KMS-11 (cell line): Measurements from ENCODE around the gene RPL23.

Source experiments
- H2AFZ ChIP-seq: fragments of 200-600 bp; sonication (generic); 2 replicates; pipeline ENCODE4 v1.6.1; 2016; ENCODE audit warnings: antibody characterized with exemption, mixed run types, low read depth
- H3K27ac ChIP-seq: fragments of 200-600 bp; sonication (generic); 2 replicates; pipeline ENCODE4 v1.6.1; 2016; ENCODE audit warnings: mild to moderate bottlenecking, mixed run types
- H3K27me3 ChIP-seq: fragments of 200-600 bp; sonication (generic); 2 replicates; pipeline ENCODE4 v1.6.1; 2017; ENCODE audit warnings: mild to moderate bottlenecking, low read depth, mixed run types, moderate library complexity; ENCODE audit not compliant: insufficient read depth
- H3K36me3 ChIP-seq: fragments of 200-600 bp; sonication (generic); 2 replicates; pipeline ENCODE4 v1.6.1; 2017; ENCODE audit warnings: mild to moderate bottlenecking, mixed run types; ENCODE audit not compliant: insufficient read depth
- H3K4me1 ChIP-seq: fragments of 200-600 bp; sonication (generic); 2 replicates; pipeline ENCODE4 v1.6.1; 2016; ENCODE audit warnings: mild to moderate bottlenecking, low read depth, mixed run types; ENCODE audit not compliant: poor library complexity, severe bottlenecking
- H3K4me2 ChIP-seq: fragments of 200-600 bp; sonication (generic); 2 replicates; pipeline ENCODE4 v1.7.0; 2016; ENCODE audit warnings: mild to moderate bottlenecking, mixed run types
- H3K4me3 ChIP-seq: fragments of 200-600 bp; sonication (generic); IDR thresholded peaks from 2 replicates; pipeline ENCODE4 v1.6.1; 2017; ENCODE audit warnings: low read depth, low read length, mixed read lengths; ENCODE audit not compliant: insufficient read depth
- H3K79me2 ChIP-seq: fragments of 200-600 bp; sonication (generic); 2 replicates; pipeline ENCODE4 v1.6.1; 2016; ENCODE audit warnings: low read depth, mixed run types; ENCODE audit not compliant: insufficient read depth
- H3K9ac ChIP-seq: fragments of 200-600 bp; sonication (generic); 2 replicates; pipeline ENCODE4 v1.6.1; 2016; ENCODE audit warnings: mild to moderate bottlenecking, mixed run types
- H4K20me1 ChIP-seq: fragments of 200-600 bp; sonication (generic); 2 replicates; pipeline ENCODE4 v1.6.1; 2016; ENCODE audit warnings: mild to moderate bottlenecking, mixed run types; ENCODE audit not compliant: insufficient read depth
- TF ChIP-seq, protein P1 (sequence below): fragments of 200-600 bp; sonication (generic); conservative IDR thresholded peaks from 2 replicates; pipeline ENCODE4 v1.6.1; 2017; ENCODE audit warnings: low read depth, mild to moderate bottlenecking, antibody characterized with exemption, low read length, moderate library complexity, mixed read lengths

The RPL23 gene

DNA sequence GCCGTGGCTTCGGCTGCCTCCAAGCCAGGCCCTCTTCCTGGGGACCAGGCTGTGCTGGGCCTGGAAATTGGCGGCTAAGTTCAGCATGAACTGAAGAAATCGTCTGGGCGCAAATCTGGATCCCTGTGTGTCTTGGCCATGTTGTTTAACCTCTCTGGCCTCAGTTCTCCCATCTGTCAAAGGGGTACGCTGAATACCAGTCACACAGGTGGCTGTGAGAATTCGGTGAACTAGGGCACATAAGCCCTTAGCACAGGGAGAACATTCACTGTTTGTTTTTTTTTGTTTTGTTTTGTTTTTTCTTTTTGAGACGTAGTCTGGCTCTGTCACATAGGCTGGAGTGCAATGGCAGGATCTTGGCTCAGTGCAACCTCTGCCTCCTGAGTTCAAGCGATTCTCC, 35.3 kb upstream of the RPL23 start:
- Histone ChIP-seq H4K20me1 (no peaks in the 10 kb centered on the region), H2AFZ (no peak overlapping the region), H3K4me3 (no peak overlapping the region), H3K4me2 (no peak overlapping the region), H3K79me2 (no peaks in the 10 kb centered on the region; the same call in 1 of the 2 replicates), H3K4me1 (no peaks in the 10 kb centered on the region), H3K27ac (no peak overlapping the region), H3K9ac (no peak overlapping the region), H3K36me3 (no peaks in the 10 kb centered on the region), H3K27me3 (no peaks in the 10 kb centered on the region)
- TF ChIP-seq, protein P1, sequence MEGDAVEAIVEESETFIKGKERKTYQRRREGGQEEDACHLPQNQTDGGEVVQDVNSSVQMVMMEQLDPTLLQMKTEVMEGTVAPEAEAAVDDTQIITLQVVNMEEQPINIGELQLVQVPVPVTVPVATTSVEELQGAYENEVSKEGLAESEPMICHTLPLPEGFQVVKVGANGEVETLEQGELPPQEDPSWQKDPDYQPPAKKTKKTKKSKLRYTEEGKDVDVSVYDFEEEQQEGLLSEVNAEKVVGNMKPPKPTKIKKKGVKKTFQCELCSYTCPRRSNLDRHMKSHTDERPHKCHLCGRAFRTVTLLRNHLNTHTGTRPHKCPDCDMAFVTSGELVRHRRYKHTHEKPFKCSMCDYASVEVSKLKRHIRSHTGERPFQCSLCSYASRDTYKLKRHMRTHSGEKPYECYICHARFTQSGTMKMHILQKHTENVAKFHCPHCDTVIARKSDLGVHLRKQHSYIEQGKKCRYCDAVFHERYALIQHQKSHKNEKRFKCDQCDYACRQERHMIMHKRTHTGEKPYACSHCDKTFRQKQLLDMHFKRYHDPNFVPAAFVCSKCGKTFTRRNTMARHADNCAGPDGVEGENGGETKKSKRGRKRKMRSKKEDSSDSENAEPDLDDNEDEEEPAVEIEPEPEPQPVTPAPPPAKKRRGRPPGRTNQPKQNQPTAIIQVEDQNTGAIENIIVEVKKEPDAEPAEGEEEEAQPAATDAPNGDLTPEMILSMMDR = no peak

DNA sequence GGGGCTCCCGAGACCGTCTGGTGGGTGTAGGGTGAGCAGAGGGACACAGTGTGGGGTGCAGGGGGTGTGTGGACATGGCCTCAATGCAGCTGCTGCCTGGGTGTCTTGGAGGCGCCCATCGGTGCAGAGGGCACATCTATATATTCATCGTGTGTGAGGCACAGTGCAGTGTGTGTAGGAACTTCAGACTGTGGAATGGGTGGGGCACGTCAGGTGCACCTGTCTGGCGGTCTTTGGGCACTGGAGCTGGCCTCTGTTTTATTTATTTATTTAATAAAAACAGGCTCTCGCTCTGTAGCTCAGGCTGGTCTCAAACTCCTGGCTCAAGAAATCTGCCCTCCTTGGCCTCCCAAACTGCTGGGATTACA, 33.1 kb upstream of the RPL23 start:
- H3K36me3 ChIP-seq = no peaks in the 10 kb centered on the region
- no peak overlapping the region for H3K27ac ChIP-seq
- H3K27me3 ChIP-seq = no peaks in the 10 kb centered on the region
- H3K4me2 ChIP-seq = no peak overlapping the region
- peaks cover 4% of the 10 kb centered on the region for H3K4me1 ChIP-seq
- H4K20me1 ChIP-seq = no peaks in the 10 kb centered on the region
- H3K9ac ChIP-seq = no peak overlapping the region
- H3K4me3 ChIP-seq = no peak overlapping the region
- H3K79me2 ChIP-seq = peaks cover under 1% of the 10 kb centered on the region
- TF ChIP-seq, protein P1 = no peak
- H2AFZ ChIP-seq = no peak overlapping the region

DNA sequence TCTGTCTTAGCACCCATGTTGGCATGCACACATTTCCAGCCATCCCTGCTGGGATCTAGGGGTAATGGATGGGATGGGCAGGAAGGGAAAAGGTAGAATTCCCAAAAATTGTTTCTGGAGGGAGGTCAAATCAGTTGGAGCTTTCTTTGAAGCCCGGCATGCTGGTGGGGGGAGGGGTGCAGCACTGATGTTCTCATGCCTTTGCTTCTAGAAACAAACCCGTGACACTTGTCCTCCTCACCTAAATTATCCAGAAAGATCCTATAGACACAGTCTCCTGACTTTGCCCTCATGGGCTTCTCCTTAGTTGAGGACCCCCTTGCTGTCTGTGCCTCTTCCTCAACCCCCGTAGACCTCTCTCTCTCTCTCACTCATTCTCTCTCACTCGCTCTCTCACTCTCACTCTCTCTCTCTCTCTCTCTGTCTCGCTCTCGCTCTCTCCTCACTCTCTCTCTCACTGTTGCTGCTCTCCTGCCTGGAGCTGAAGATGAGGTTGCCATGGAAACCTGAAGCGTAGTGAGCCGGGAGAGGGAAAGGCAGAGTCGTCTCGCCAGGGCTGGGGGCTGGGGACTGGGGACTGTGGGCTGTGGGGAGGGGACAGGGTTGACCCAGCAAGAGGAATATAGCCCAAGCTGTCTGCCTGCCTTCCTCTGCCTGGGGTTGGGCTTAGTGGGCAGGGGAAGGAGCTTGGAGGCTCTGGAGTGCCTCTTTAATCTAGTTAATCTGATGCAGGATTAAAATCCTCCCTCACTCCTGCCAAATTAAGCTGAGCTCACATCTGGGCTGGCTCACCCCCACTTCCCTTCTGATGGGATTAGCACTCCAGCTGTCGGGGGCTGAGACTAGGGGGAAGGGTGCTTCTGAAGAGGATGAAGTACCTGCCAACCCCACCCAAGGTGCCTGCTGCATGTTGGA, 32.5 kb upstream of the RPL23 start:
- H2AFZ ChIP-seq = no peak overlapping the region
- H4K20me1 ChIP-seq = no peaks in the 10 kb centered on the region

DNA sequence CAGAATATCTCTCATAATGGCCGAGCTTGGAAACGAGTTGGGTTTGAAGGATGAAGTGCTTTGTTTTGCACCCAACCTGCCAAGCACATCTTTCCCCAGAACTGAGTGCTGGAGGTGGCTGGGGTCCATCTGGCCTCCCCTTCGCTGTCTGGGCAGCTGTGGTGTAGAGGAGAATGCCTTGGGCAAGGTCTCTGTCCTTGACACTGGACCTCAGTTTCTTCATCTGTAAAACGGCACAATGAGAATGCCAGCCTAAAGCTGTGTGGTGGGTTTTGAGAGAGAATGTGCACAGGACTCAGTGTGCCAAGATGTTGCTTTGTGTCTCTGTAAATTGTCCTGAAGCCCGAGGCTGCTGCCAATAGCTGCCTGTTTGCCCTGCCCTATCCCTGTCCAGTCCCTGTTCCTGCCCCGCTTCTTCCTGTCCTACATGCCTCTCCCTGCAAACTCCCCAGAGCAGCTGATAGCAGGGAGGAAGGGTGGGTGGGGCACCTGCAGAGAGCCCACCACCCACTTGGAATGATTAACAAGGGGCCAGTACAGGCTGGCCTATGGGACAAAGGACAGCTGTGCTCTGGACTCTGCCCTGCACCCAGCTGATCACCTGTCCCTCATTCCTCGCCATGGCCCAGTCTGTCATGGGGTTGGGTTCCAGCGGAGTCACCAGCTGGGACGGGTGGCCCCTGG, 31.7 kb upstream of the RPL23 start:
- H3K4me1 ChIP-seq = peaks cover 19% of the 10 kb centered on the region
- H2AFZ ChIP-seq = no peak overlapping the region
- no peak overlapping the region for H3K27ac ChIP-seq
- H3K9ac ChIP-seq = no peak overlapping the region
- H3K4me3 ChIP-seq = no peak overlapping the region
- H3K79me2 ChIP-seq = peaks cover 15% of the 10 kb centered on the region
- TF ChIP-seq, protein P1 = no peak
- H3K27me3 ChIP-seq = no peaks in the 10 kb centered on the region
- no peak overlapping the region for H3K4me2 ChIP-seq
- H3K36me3 ChIP-seq = no peaks in the 10 kb centered on the region
- no peaks in the 10 kb centered on the region for H4K20me1 ChIP-seq

More for the DNA sequence above, 32.5 kb upstream of the RPL23 start:
- H3K9ac ChIP-seq = no peak overlapping the region
- H3K27ac ChIP-seq = no peak overlapping the region
- H3K4me2 ChIP-seq = no peak overlapping the region
- H3K4me3 ChIP-seq = no peak overlapping the region
- H3K4me1 ChIP-seq = peaks cover 11% of the 10 kb centered on the region
- no peaks in the 10 kb centered on the region for H3K27me3 ChIP-seq
- H3K36me3 ChIP-seq = no peaks in the 10 kb centered on the region
- peaks cover 7% of the 10 kb centered on the region for H3K79me2 ChIP-seq
- TF ChIP-seq, protein P1 = no peak
